Spleen (tissue), 11 donors: ENCODE data around the gene PHC2. TPM values are rescaled to one million over a fixed set of nuclear protein-coding genes. Genes with fewer than 3 reads are reported as not detected.
A peak's percentile ranks its signal among the peaks of the same experiment; 100 is the strongest.

Source experiments
- DNase-seq: peaks from one replicate; pipeline ENCODE4 v3.0.0-alpha.2; 2020
- H3K27ac ChIP-seq, 8 donors: fragments of 200-600 bp; sonication (generic) in 7 of 8; 1 replicate in 4 of 8; 2 replicates in 4 of 8; pipeline versions ENCODE4 v1.5.0 to v1.8.0; 2016 to 2021; ENCODE audit warnings: inconsistent platforms in 4 of 8, mild to moderate bottlenecking in 4 of 8, moderate library complexity in 1 of 8
- H3K27me3 ChIP-seq, 7 donors: fragments of 200-600 bp; sonication (generic) in 6 of 7; replicated peaks in 1 of 7; 1 replicate in 4 of 7; 2 replicates in 3 of 7; pipeline versions ENCODE4 v1.5.0 to v1.8.0; 2016 to 2021; ENCODE audit warnings: inconsistent platforms in 3 of 7, mild to moderate bottlenecking in 1 of 7
- H3K36me3 ChIP-seq, 6 donors: fragments of 200-600 bp; sonication (generic) in 5 of 6; 1 replicate in 4 of 6; 2 replicates in 2 of 6; pipeline versions ENCODE4 v1.5.0 to v1.8.0; 2016 to 2021; ENCODE audit warnings: inconsistent platforms in 2 of 6
- H3K4me1 ChIP-seq, 6 donors: fragments of 200-600 bp; sonication (generic) in 5 of 6; 1 replicate in 3 of 6; 2 replicates in 3 of 6; pipeline versions ENCODE4 v1.5.0 to v1.8.0; 2016 to 2021; ENCODE audit warnings: inconsistent platforms in 3 of 6
- H3K4me3 ChIP-seq, 8 donors: fragments of 200-600 bp; sonication (generic) in 7 of 8; 1 replicate in 4 of 8; 2 replicates in 4 of 8; pipeline versions ENCODE4 v1.5.0 to v1.8.0; 2016 to 2021; ENCODE audit warnings: inconsistent platforms in 4 of 8, mild to moderate bottlenecking in 4 of 8, moderate library complexity in 2 of 8
- H3K9me3 ChIP-seq, 8 donors: fragments of 200-600 bp; sonication (generic) in 7 of 8; 1 replicate in 4 of 8; 2 replicates in 4 of 8; pipeline versions ENCODE4 v1.5.0 to v1.8.0; 2016 to 2021; ENCODE audit warnings: inconsistent platforms in 4 of 8
- POLR2A ChIP-seq, 3 donors: fragments of 450-650 bp; IDR thresholded peaks; one replicate each; pipeline ENCODE4 v1.5.1; 2017; ENCODE audit warnings: antibody characterized with exemption in 3 of 3, mild to moderate bottlenecking in 1 of 3
- POLR2AphosphoS5 ChIP-seq, 3 donors: sonication (generic); formaldehyde crosslinking; IDR thresholded peaks; one replicate each; pipeline ENCODE4 v1.5.1; 2017; ENCODE audit warnings: antibody characterized with exemption in 3 of 3
- WGBS, 5 donors: extraction: QIAGEN DNeasy Blood & Tissue Kit in 3 of 5; methylation state at CpG; one replicate each; pipeline versions ENCODE4 v1.1.5 to v1.1.7; 2013 to 2018; 5-methylcytosine and 5-hydroxymethylcytosine counted together
- intact Hi-C: fragments of 100-400 bp; cut with DNase I; formaldehyde crosslinking; loops from one replicate; pipeline ENCODE4 v1.15.0; 2023; ENCODE audit warnings: low total_unique reads
- polyA plus RNA-seq, 3 donors: library from polyadenylated mRNA; stranded (reverse); fragments of 200-250 nt; gene quantifications; one replicate each; pipeline ENCODE4 v1.2.1, GENCODE V29; 2013
- total RNA-seq, 7 donors: library from RNA; depleted of rRNA in 3 of 7; stranded (reverse); fragments of >200 nt in 3 of 7; fragmentation: NEBNext Ultra II Directional in 4 of 7; extraction: Animal tissue kit (Norgen Biotek cat#: 25700) in 4 of 7; gene quantifications; one replicate each; pipeline versions ENCODE4 v1.1.0 to v1.2.1, GENCODE V29; 2016 to 2021
- TF ChIP-seq, protein P1 (sequence below), 11 experiments: fragments of 200-600 bp in 7 of 11; fragments of 450-650 bp in 4 of 11; sonication (generic) in 4 of 11; IDR thresholded peaks in 8 of 11; conservative IDR thresholded peaks in 3 of 11; 1 replicate in 7 of 11; 2 replicates in 4 of 11; pipeline versions ENCODE4 v1.4.0 to v1.8.0; 2016 to 2021; ENCODE audit warnings: antibody characterized with exemption in 11 of 11, inconsistent platforms in 4 of 11, mild to moderate bottlenecking in 1 of 11
- donor health status: healthy with polysubstance abuse.
- donor health status: DM: no; HTN: no; CAD: no; lungs with moderate emphysema.
- donor health status: DM: no; HTN: no; CAD: no.
- donor health status: Bipolar disorder and iron deficiency.
- donor health status: healthy.
- donor health status: DM: no; HTN: no; CAD: no.
- donor health status: DM: yes; HTN: yes; CAD: no.

The PHC2 gene
- total and polyA plus RNA-seq, 10 donors, result 51.1 to 272 (median 136) TPM

DNA sequence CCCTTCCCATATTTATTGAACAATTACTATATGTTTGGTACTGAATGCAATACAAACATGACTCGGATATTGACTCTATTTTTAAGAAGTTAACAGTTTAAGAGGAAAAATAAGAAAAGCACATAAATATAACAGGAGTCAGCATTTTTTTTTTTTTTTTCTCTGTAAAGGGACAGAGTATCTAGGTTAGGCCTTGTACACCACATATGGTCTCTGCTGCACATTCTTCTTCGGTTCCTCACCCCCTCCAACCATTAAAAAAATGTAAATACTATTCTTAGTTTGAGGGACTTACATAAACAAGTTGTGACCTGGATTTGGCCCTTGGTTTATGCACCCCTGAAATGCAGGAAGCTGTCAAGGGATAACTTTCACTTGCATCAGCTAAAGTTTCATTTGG is 40.4 kb downstream of the PHC2 start:
- Histone ChIP-seq H3K27ac (no peak overlapping the region), H3K36me3 (no peaks in the 10 kb centered on the region), H3K4me1 (peaks cover 0 to 20% (median 12%) of the 10 kb centered on the region in 6 donors), H3K9me3 (no peaks in the 10 kb centered on the region), H3K4me3 (no peak overlapping the region), H3K27me3 (no peaks in the 10 kb centered on the region)
- TF ChIP-seq POLR2A (IDR thresholded peaks at IDR 0.05) (no peak), POLR2AphosphoS5 (IDR thresholded peaks at IDR 0.05) (no peak)
- TF ChIP-seq, protein P1, sequence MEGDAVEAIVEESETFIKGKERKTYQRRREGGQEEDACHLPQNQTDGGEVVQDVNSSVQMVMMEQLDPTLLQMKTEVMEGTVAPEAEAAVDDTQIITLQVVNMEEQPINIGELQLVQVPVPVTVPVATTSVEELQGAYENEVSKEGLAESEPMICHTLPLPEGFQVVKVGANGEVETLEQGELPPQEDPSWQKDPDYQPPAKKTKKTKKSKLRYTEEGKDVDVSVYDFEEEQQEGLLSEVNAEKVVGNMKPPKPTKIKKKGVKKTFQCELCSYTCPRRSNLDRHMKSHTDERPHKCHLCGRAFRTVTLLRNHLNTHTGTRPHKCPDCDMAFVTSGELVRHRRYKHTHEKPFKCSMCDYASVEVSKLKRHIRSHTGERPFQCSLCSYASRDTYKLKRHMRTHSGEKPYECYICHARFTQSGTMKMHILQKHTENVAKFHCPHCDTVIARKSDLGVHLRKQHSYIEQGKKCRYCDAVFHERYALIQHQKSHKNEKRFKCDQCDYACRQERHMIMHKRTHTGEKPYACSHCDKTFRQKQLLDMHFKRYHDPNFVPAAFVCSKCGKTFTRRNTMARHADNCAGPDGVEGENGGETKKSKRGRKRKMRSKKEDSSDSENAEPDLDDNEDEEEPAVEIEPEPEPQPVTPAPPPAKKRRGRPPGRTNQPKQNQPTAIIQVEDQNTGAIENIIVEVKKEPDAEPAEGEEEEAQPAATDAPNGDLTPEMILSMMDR (IDR thresholded peaks at IDR 0.05 in 8 of 11, conservative IDR thresholded peaks at IDR 0.05 in 3 of 11), result no peak
- no peak for DNase-seq
- 57 to 77% (median 74%) methylated on average over 2 of the region's 2 CpGs for WGBS, 5 donors
- intact Hi-C loops, result no loop called here

DNA sequence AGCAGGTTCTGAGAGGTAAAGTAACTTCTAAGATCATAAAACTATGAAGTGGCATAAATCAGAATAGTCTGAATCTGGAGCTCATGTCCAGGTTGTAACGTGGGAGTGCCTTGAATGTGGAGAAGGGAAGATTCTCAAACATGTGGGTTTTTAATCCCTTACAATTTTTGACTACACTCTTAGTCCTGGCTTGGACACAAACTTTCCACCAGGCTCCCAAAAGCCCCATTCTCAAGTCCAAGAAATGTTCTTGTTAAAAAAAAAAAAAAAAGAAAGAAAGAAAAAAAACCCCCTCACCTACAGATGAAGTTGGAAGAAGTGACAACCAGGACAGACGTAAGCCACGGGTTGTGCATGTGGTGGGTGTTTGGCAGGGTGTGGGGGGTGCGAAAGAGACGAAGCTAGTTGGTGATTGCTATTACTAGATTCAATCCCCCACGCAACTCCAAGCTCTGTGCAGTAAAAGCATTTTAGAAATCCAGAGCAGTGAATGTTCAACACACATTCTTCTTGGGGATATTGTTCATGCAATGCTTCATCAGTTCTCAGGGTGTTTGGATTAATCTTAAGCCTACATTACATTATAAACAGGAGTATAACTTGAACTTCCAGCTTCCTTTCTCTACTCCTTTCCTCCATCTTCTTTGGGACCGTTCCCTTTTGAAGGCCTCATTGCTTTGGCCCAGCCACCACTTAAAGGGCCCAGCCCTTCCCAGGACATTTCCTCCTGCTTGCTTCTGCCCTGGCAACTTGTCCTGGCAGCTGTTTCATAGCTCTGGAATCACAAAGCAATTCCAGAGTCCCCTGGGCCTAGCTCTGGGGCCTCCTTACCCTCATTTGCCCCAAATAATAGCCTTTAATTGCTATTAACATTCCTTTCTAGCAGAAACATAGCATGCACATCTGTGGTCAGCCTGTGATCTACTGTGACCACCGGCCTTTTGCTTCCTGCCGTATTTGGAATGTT is 41.8 kb downstream of the PHC2 start:
- Histone ChIP-seq H3K36me3 (no peaks in the 10 kb centered on the region), H3K9me3 (no peaks in the 10 kb centered on the region), H3K27me3 (no peaks in the 10 kb centered on the region), H3K4me3 (no peak overlapping the region), H3K27ac (peak overlapping the region in 5 of 8 donors; percentile 22 to 49 (median 48)), H3K4me1 (peaks cover 0 to 32% (median 12%) of the 10 kb centered on the region in 6 donors)
- TF ChIP-seq POLR2A (IDR thresholded peaks at IDR 0.05), result no peak
- TF ChIP-seq, protein P1 (IDR thresholded peaks at IDR 0.05 in 8 of 11, conservative IDR thresholded peaks at IDR 0.05 in 3 of 11), result no peak
- no peak for TF ChIP-seq POLR2AphosphoS5 (IDR thresholded peaks at IDR 0.05)
- no peak for DNase-seq
- WGBS, 5 donors, result 76 to 84% (median 84%) methylated on average over 9 of the region's 9 CpGs
- intact Hi-C loops, result no loop called here

DNA sequence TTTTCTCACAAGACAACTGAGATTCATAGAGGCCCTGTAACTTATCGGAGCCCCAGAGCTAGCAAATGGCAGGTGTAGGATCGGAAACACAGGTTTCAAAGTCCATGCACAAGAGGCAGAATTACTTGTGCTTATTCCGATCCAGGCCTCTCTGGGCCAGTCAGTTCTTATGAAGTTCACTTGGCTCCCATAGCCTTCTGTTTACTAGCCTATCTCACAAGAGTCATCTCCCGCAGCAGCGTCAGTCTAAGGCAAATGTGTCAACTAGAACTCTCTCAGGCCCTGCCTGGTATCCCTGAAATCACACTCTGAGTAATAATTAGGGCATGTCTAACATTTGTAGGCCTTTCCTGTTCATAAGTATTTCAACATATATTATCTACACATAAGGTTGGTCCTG is 43.3 kb downstream of the PHC2 start:
- TF ChIP-seq POLR2AphosphoS5 (IDR thresholded peaks at IDR 0.05) (no peak), POLR2A (IDR thresholded peaks at IDR 0.05) (no peak)
- TF ChIP-seq, protein P1 (IDR thresholded peaks at IDR 0.05 in 8 of 11, conservative IDR thresholded peaks at IDR 0.05 in 3 of 11), result no peak
- Histone ChIP-seq H3K36me3 (no peaks in the 10 kb centered on the region), H3K4me3 (no peak overlapping the region), H3K27me3 (no peaks in the 10 kb centered on the region), H3K27ac (no peak overlapping the region), H3K4me1 (peaks cover 0 to 39% (median 13%) of the 10 kb centered on the region in 6 donors), H3K9me3 (no peaks in the 10 kb centered on the region)
- DNase-seq, result no peak
- 76 to 96% (median 87%) methylated on average over 5 of the region's 5 CpGs for WGBS, 5 donors
- intact Hi-C loops, result no loop called here

DNA sequence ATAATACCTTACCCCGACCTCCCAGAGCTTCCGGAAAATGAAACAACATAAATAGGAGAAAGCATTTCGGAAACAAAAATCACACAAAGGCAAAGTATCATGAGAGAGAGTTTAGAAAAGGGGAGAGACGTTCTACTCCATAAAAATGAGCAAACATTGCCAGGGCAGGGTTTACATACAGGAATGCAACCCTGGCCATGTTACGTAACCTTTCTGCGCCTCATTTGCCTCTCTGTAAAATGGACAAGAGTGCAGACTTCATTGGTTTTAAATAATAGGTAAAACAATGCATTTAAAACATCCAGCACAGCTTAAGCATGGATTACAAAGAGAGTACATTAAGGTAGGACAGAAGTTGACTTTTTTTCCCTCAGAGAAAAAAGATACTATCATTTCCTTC is 45.6 kb downstream of the PHC2 start:
- Histone ChIP-seq H3K4me1 (peaks cover 8 to 54% (median 24%) of the 10 kb centered on the region in 6 donors), H3K27ac (no peak overlapping the region), H3K9me3 (no peaks in the 10 kb centered on the region), H3K27me3 (no peaks in the 10 kb centered on the region), H3K4me3 (no peak overlapping the region), H3K36me3 (no peaks in the 10 kb centered on the region)
- no peak for DNase-seq
- TF ChIP-seq POLR2A (IDR thresholded peaks at IDR 0.05) (no peak), POLR2AphosphoS5 (IDR thresholded peaks at IDR 0.05) (no peak)
- TF ChIP-seq, protein P1 (IDR thresholded peaks at IDR 0.05 in 8 of 11, conservative IDR thresholded peaks at IDR 0.05 in 3 of 11), result no peak
- 90 to 95% (median 94%) methylated on average over 6 of the region's 6 CpGs for WGBS, 5 donors
- intact Hi-C loops, result no loop called here
